Neutrophil (primary cell): Measurements from ENCODE around the gene GJD2.

Experiments used
- H3K27ac ChIP-seq: fragments of 200-600 bp; sonication (generic); 2 replicates; pipeline ENCODE4 v1.5.1; 2016; ENCODE audit warnings: mild to moderate bottlenecking, moderate library complexity
- H3K27me3 ChIP-seq: fragments of 200-600 bp; sonication (generic); 2 replicates; pipeline ENCODE4 v1.6.0; 2016; ENCODE audit warnings: mild to moderate bottlenecking
- H3K36me3 ChIP-seq: fragments of 200-600 bp; sonication (generic); 2 replicates; pipeline ENCODE4 v1.5.1; 2017
- H3K4me1 ChIP-seq, 2 experiments: fragments of 200-600 bp in 1 of 2; sonication (generic) in 1 of 2; 1 replicate in 1 of 2; 2 replicates in 1 of 2; pipeline versions ENCODE4 v1.5.1 to v1.6.1; 2013 to 2016; ENCODE audit warnings: low read depth in 1 of 2, low read length in 1 of 2, mild to moderate bottlenecking in 1 of 2, moderate library complexity in 1 of 2; ENCODE audit not compliant: control insufficient read depth in 1 of 2, insufficient read depth in 1 of 2
- H3K4me3 ChIP-seq, 2 experiments: fragments of 200-600 bp in 1 of 2; sonication (generic) in 1 of 2; 1 replicate in 1 of 2; 2 replicates in 1 of 2; pipeline ENCODE4 v1.5.1; 2013 to 2016; ENCODE audit warnings: low read depth in 1 of 2, low read length in 1 of 2, mild to moderate bottlenecking in 1 of 2, moderate library complexity in 1 of 2
- H3K9me3 ChIP-seq: fragments of 200-600 bp; sonication (generic); 2 replicates; pipeline ENCODE4 v1.5.1; 2016
- TF ChIP-seq, protein P1 (sequence below): fragments of 200-600 bp; sonication (generic); IDR thresholded peaks from 2 replicates; pipeline ENCODE4 v1.5.1; 2016; ENCODE audit warnings: antibody characterized with exemption

Gene GJD2

DNA sequence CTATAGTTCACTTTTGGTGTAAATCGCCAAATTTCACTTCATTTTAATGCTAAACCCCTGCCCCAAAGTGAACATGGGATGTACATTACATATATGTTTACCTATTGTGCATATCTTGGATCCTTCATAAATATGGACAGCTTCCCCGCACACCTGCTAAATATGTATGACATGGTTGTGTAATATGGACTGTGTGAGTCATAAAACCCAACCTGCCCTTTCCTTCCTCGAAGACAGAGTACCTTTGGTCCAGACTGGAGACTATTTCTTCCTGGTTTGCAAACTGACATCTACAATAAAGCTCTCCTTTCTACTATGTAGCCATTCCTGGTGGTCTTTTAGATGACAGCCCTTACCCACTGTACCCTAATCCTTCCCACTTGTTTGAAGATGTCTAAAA, 28.1 kb upstream of the GJD2 start:
- H3K4me3 ChIP-seq: no peak overlapping the region
- no peaks in the 10 kb centered on the region for H3K36me3 ChIP-seq
- no peak overlapping the region for H3K27ac ChIP-seq
- TF ChIP-seq, protein P1, sequence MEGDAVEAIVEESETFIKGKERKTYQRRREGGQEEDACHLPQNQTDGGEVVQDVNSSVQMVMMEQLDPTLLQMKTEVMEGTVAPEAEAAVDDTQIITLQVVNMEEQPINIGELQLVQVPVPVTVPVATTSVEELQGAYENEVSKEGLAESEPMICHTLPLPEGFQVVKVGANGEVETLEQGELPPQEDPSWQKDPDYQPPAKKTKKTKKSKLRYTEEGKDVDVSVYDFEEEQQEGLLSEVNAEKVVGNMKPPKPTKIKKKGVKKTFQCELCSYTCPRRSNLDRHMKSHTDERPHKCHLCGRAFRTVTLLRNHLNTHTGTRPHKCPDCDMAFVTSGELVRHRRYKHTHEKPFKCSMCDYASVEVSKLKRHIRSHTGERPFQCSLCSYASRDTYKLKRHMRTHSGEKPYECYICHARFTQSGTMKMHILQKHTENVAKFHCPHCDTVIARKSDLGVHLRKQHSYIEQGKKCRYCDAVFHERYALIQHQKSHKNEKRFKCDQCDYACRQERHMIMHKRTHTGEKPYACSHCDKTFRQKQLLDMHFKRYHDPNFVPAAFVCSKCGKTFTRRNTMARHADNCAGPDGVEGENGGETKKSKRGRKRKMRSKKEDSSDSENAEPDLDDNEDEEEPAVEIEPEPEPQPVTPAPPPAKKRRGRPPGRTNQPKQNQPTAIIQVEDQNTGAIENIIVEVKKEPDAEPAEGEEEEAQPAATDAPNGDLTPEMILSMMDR: no peak
- H3K4me1 ChIP-seq: no peaks in the 10 kb centered on the region
- H3K27me3 ChIP-seq: peaks cover 9% of the 10 kb centered on the region
- H3K9me3 ChIP-seq: no peaks in the 10 kb centered on the region

DNA sequence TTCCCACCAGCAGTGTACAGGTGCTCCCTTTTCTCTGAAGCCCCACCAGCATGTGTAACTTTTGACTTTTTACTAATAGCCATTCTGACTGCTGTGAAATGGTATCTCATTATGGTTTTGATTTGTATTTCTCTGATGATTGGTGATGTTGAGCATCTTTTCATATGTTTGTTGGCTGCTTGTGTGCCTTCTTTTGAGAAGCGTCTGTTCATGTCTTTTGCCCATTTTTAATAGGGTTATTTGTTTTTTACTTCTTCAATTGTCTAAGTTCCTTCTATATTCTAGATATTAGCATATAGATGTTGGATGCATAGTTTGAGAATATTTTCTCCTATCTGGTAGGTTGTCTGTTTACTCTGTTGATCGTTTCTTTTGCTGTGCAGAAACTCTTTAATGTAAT, 25.9 kb upstream of the GJD2 start:
- no peaks in the 10 kb centered on the region for H3K4me1 ChIP-seq
- peaks cover 14% of the 10 kb centered on the region for H3K27me3 ChIP-seq
- no peak overlapping the region for H3K4me3 ChIP-seq
- TF ChIP-seq, protein P1: no peak
- H3K27ac ChIP-seq: no peak overlapping the region
- H3K36me3 ChIP-seq: no peaks in the 10 kb centered on the region
- H3K9me3 ChIP-seq: no peaks in the 10 kb centered on the region

DNA sequence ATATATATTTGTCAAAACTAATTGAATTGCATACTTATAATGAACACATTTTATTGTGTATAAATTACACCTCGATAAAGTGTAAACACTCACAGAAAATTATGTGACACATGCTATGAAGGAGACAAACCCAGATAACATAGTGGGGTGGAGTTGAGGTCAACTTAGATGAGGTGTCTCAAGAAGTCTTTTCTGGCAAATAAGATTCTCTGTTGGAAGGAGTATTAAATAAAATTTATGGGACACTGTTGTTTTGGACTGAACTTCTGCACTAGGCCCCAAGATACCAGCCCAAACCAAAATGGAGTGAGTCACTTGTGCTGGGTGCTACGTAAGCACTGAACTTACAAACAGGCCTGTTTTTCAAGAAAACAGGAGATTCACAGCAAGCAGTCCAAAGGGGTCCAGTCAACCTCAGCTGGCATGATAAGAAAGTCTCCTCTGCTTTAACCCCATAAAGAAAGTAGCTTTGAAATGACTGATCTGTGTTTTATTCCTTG, 21.9 kb upstream of the GJD2 start:
- no peaks in the 10 kb centered on the region for H3K4me1 ChIP-seq
- H3K27ac ChIP-seq: no peak overlapping the region
- TF ChIP-seq, protein P1: no peak
- H3K9me3 ChIP-seq: no peaks in the 10 kb centered on the region
- peaks cover 17% of the 10 kb centered on the region for H3K27me3 ChIP-seq
- no peaks in the 10 kb centered on the region for H3K36me3 ChIP-seq
- no peak overlapping the region for H3K4me3 ChIP-seq

DNA sequence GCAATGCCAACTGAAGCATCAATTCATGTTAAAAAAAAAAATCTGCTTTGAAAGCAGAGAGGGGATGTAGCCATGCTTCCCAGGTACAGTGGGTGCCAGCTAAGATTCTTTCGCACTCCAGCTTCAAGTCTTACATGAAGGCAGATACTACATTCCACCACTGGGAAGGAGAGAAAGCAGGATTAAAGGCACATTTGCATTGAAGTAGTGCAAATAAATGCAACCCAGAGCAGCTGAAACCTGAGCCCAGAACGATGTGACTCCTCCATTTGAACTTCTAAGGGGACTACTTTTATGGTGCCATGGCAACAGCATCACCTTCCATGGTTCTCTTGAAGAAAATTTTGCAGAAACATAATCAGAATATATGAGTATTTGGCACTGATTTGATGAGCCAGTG, 19.1 kb upstream of the GJD2 start:
- Histone ChIP-seq H3K4me1 (no peaks in the 10 kb centered on the region), H3K27me3 (peaks cover 17% of the 10 kb centered on the region), H3K36me3 (no peaks in the 10 kb centered on the region), H3K27ac (no peak overlapping the region), H3K4me3 (no peak overlapping the region), H3K9me3 (no peaks in the 10 kb centered on the region)
- TF ChIP-seq, protein P1: no peak

GRCh38 chr15:34773013-34773412, 18.2 kb upstream of the GJD2 start:
- Histone ChIP-seq H3K4me3 (no peak overlapping the region), H3K9me3 (no peaks in the 10 kb centered on the region)

More at GRCh38 chr15:34773013-34773412, 18.2 kb upstream of the GJD2 start:
- Histone ChIP-seq H3K4me1 (no peaks in the 10 kb centered on the region), H3K27me3 (peaks cover 17% of the 10 kb centered on the region), H3K27ac (no peak overlapping the region), H3K36me3 (no peaks in the 10 kb centered on the region)
- TF ChIP-seq, protein P1: no peak
